ENCODE data around the gene CACFD1.
A peak's percentile ranks its signal among the peaks of the same experiment; 100 is the strongest.

Gene CACFD1

GRCh38 chr9:133459476-133460404, at the start of gene CACFD1:
CACFD1 (plus strand) TSS chr9:133459978; CDS start chr9:133460067, 89 bp downstream.
- Histone ChIP-seq H3K27me3 (ENCODE audit: control insufficient read depth in 2 of 2, insufficient read depth in 2 of 2, low read length in 2 of 2) (no peaks in the 10 kb centered on the region), H3K9ac (ENCODE audit: low read depth in 1 of 2, low read length in 2 of 2) (peak within 1 kb of the TSS; percentile 86 to 94), H3K9me3 (ENCODE audit: control insufficient read depth in 2 of 2, low read length in 2 of 2) (no peaks in the 10 kb centered on the region), H3K4me3 (ENCODE audit: low read length in 2 of 2) (peak within 1 kb of the TSS; percentile 76 to 92), H3K27ac (ENCODE audit: low read depth in 2 of 2, low read length in 2 of 2) (peak within 1 kb of the TSS; percentile 96 to 99), H3K36me3 (ENCODE audit: control insufficient read depth in 2 of 2, insufficient read depth in 2 of 2, low read length in 2 of 2) (peaks cover 5 to 10% of the 10 kb centered on the region in 2 donors), H3K4me1 (ENCODE audit: control insufficient read depth in 2 of 2, insufficient read depth in 2 of 2, low read length in 2 of 2) (peaks cover 16% of the 10 kb centered on the region in 2 donors)

DNA sequence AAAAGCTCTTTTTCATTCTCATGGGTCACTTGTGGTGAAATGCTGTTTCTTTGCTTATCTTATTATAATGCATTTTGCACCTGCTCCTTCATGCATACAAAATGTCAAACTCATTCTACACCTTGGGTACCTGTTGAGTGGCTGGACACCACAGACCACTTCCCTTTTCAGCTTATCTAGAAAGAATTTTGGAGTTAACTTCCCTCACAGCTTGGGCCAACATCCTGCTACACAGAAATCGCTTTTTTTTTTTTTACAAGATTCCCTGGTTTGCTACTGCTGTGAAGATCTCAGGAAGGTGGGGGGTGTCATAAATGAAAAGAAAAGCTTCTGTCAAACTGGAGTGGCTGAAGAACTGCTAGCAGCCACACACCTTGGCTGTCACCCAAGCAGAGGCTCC, 44.6 kb upstream of the CACFD1 start:
- Histone ChIP-seq H3K9ac (ENCODE audit: low read depth in 1 of 2, low read length in 2 of 2) (no peak overlapping the region), H3K27me3 (ENCODE audit: control insufficient read depth in 2 of 2, insufficient read depth in 2 of 2, low read length in 2 of 2) (no peaks in the 10 kb centered on the region), H3K36me3 (ENCODE audit: control insufficient read depth in 2 of 2, insufficient read depth in 2 of 2, low read length in 2 of 2) (peaks cover 34 to 42% of the 10 kb centered on the region in 2 donors)

GRCh38 chr9:133417541-133418461, 42.0 kb upstream of the CACFD1 start, which contains the start of gene REXO4:
REXO4 (minus strand) TSS chr9:133418010; CDS start chr9:133417844, 166 bp downstream.
- H3K9me3 ChIP-seq (ENCODE audit: control insufficient read depth in 2 of 2, low read length in 2 of 2), result no peaks in the 10 kb centered on the region
- H3K36me3 ChIP-seq (ENCODE audit: control insufficient read depth in 2 of 2, insufficient read depth in 2 of 2, low read length in 2 of 2), result peaks cover 14 to 18% of the 10 kb centered on the region in 2 donors
- H3K4me1 ChIP-seq (ENCODE audit: control insufficient read depth in 2 of 2, insufficient read depth in 2 of 2, low read length in 2 of 2), result peaks cover 17 to 23% of the 10 kb centered on the region in 2 donors
- H3K9ac ChIP-seq (ENCODE audit: low read depth in 1 of 2, low read length in 2 of 2), result peak within 1 kb of the TSS; percentile 81 to 89
- peak within 1 kb of the TSS; percentile 94 to 97 for H3K27ac ChIP-seq (ENCODE audit: low read depth in 2 of 2, low read length in 2 of 2)
- no peaks in the 10 kb centered on the region for H3K27me3 ChIP-seq (ENCODE audit: control insufficient read depth in 2 of 2, insufficient read depth in 2 of 2, low read length in 2 of 2)
- peak within 1 kb of the TSS; percentile 87 to 89 for H3K4me3 ChIP-seq (ENCODE audit: low read length in 2 of 2)

More for the DNA sequence above, 44.6 kb upstream of the CACFD1 start:
- H3K4me1 ChIP-seq (ENCODE audit: control insufficient read depth in 2 of 2, insufficient read depth in 2 of 2, low read length in 2 of 2), result peaks cover 16 to 17% of the 10 kb centered on the region in 2 donors
- H3K27ac ChIP-seq (ENCODE audit: low read depth in 2 of 2, low read length in 2 of 2), result no peak overlapping the region
- no peaks in the 10 kb centered on the region for H3K9me3 ChIP-seq (ENCODE audit: control insufficient read depth in 2 of 2, low read length in 2 of 2)
- no peak overlapping the region for H3K4me3 ChIP-seq (ENCODE audit: low read length in 2 of 2)

GRCh38 chr9:133419005-133419404, 40.8 kb upstream of the CACFD1 start:
- peak overlapping the region; percentile 94 to 97 for H3K27ac ChIP-seq (ENCODE audit: low read depth in 2 of 2, low read length in 2 of 2)
- H3K9ac ChIP-seq (ENCODE audit: low read depth in 1 of 2, low read length in 2 of 2), result peak overlapping the region; percentile 14 to 40
- H3K4me3 ChIP-seq (ENCODE audit: low read length in 2 of 2), result peak overlapping the region; percentile 37 to 89
- peaks cover 17 to 23% of the 10 kb centered on the region in 2 donors for H3K4me1 ChIP-seq (ENCODE audit: control insufficient read depth in 2 of 2, insufficient read depth in 2 of 2, low read length in 2 of 2)
- H3K9me3 ChIP-seq (ENCODE audit: control insufficient read depth in 2 of 2, low read length in 2 of 2), result no peaks in the 10 kb centered on the region
- no peaks in the 10 kb centered on the region for H3K27me3 ChIP-seq (ENCODE audit: control insufficient read depth in 2 of 2, insufficient read depth in 2 of 2, low read length in 2 of 2)
- H3K36me3 ChIP-seq (ENCODE audit: control insufficient read depth in 2 of 2, insufficient read depth in 2 of 2, low read length in 2 of 2), result peaks cover 7% of the 10 kb centered on the region in 2 donors

GRCh38 chr9:133420392-133420827, 39.4 kb upstream of the CACFD1 start:
- Histone ChIP-seq H3K27ac (ENCODE audit: low read depth in 2 of 2, low read length in 2 of 2) (no peak overlapping the region), H3K9me3 (ENCODE audit: control insufficient read depth in 2 of 2, low read length in 2 of 2) (no peaks in the 10 kb centered on the region), H3K36me3 (ENCODE audit: control insufficient read depth in 2 of 2, insufficient read depth in 2 of 2, low read length in 2 of 2) (no peaks in the 10 kb centered on the region), H3K27me3 (ENCODE audit: control insufficient read depth in 2 of 2, insufficient read depth in 2 of 2, low read length in 2 of 2) (no peaks in the 10 kb centered on the region), H3K4me1 (ENCODE audit: control insufficient read depth in 2 of 2, insufficient read depth in 2 of 2, low read length in 2 of 2) (peaks cover 17 to 23% of the 10 kb centered on the region in 2 donors), H3K9ac (ENCODE audit: low read depth in 1 of 2, low read length in 2 of 2) (no peak overlapping the region), H3K4me3 (ENCODE audit: low read length in 2 of 2) (no peak overlapping the region)

- Histone ChIP-seq H3K27me3 (ENCODE audit: control insufficient read depth in 2 of 2, insufficient read depth in 2 of 2, low read length in 2 of 2) (no peaks in the 10 kb centered on the region), H3K36me3 (ENCODE audit: control insufficient read depth in 2 of 2, insufficient read depth in 2 of 2, low read length in 2 of 2) (no peaks in the 10 kb centered on the region), H3K27ac (ENCODE audit: low read depth in 2 of 2, low read length in 2 of 2) (no peak within 1 kb of the TSS), H3K9me3 (ENCODE audit: control insufficient read depth in 2 of 2, low read length in 2 of 2) (no peaks in the 10 kb centered on the region), H3K4me1 (ENCODE audit: control insufficient read depth in 2 of 2, insufficient read depth in 2 of 2, low read length in 2 of 2) (peaks cover 17 to 22% of the 10 kb centered on the region in 2 donors), H3K9ac (ENCODE audit: low read depth in 1 of 2, low read length in 2 of 2) (peak within 1 kb of the TSS in 1 of 2 donors; percentile 24), H3K4me3 (ENCODE audit: low read length in 2 of 2) (no peak within 1 kb of the TSS)
Observed at GRCh38 chr9:133421615-133422542, 37.9 kb upstream of the CACFD1 start, which contains the start of gene ADAMTS13. ADAMTS13 (plus strand) TSS chr9:133422367; CDS start chr9:133422444, 77 bp downstream.

DNA sequence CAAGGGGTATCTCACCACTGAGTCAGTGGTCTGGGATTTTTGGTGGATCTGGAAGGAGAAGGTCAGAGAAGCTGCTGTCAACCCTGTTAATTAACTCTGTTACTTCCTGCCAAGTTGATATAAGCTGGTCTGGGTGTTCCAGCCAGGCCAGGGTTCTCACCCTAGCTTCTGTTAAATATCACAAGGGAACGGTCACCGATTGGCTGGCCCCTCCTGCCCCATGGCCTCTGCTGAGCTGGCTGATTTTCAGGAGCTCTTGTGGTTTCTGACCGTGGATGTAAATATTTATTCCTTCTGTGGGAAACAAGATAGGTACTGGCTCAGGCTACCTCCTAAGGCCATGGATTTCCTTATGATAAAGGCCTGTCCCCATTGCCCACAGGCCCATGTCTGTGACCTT, 36.6 kb upstream of the CACFD1 start:
- Histone ChIP-seq H3K4me1 (ENCODE audit: control insufficient read depth in 2 of 2, insufficient read depth in 2 of 2, low read length in 2 of 2) (peaks cover 17 to 23% of the 10 kb centered on the region in 2 donors), H3K4me3 (ENCODE audit: low read length in 2 of 2) (no peak overlapping the region), H3K27me3 (ENCODE audit: control insufficient read depth in 2 of 2, insufficient read depth in 2 of 2, low read length in 2 of 2) (peaks cover 6% of the 10 kb centered on the region in 2 donors), H3K9ac (ENCODE audit: low read depth in 1 of 2, low read length in 2 of 2) (no peak overlapping the region), H3K9me3 (ENCODE audit: control insufficient read depth in 2 of 2, low read length in 2 of 2) (no peaks in the 10 kb centered on the region), H3K36me3 (ENCODE audit: control insufficient read depth in 2 of 2, insufficient read depth in 2 of 2, low read length in 2 of 2) (no peaks in the 10 kb centered on the region), H3K27ac (ENCODE audit: low read depth in 2 of 2, low read length in 2 of 2) (no peak overlapping the region)

- H3K27me3 ChIP-seq (ENCODE audit: control insufficient read depth in 2 of 2, insufficient read depth in 2 of 2, low read length in 2 of 2), result peaks cover 6% of the 10 kb centered on the region in 2 donors
- H3K4me3 ChIP-seq (ENCODE audit: low read length in 2 of 2), result no peak overlapping the region
- no peak overlapping the region for H3K27ac ChIP-seq (ENCODE audit: low read depth in 2 of 2, low read length in 2 of 2)
- H3K9ac ChIP-seq (ENCODE audit: low read depth in 1 of 2, low read length in 2 of 2), result no peak overlapping the region
- no peaks in the 10 kb centered on the region for H3K36me3 ChIP-seq (ENCODE audit: control insufficient read depth in 2 of 2, insufficient read depth in 2 of 2, low read length in 2 of 2)
- no peaks in the 10 kb centered on the region for H3K9me3 ChIP-seq (ENCODE audit: control insufficient read depth in 2 of 2, low read length in 2 of 2)
- H3K4me1 ChIP-seq (ENCODE audit: control insufficient read depth in 2 of 2, insufficient read depth in 2 of 2, low read length in 2 of 2), result peaks cover 15 to 24% of the 10 kb centered on the region in 2 donors
Observed at GRCh38 chr9:133424187-133424586, 35.6 kb upstream of the CACFD1 start.

DNA sequence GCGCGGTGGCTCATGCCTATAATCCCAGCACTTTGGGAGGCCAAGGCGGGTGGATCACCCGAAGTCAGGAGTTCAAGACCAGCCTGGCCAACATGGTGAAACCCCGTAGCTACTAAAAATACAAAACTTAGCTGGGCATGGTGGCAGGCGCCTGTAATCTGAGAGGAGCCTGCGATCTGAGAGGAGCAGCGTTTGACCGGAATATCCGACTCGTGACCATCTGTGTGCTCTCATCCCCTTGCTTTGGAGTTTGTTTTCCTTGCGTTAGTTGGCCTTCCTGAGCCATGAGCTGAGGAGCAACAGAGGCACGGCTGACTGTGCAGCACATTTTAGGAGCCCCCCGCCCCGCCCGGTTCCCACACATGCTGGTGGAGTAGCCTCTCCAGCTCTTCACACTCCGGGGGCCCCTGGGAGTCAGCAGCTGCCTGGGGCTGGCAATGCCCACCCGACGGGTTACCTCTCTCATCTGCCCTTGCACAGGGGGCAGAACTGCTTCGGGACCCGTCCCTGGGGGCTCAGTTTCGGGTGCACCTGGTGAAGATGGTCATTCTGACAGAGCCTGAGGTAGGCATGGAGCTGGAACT, 34.6 kb upstream of the CACFD1 start:
- Histone ChIP-seq H3K4me3 (ENCODE audit: low read length in 2 of 2) (no peak overlapping the region), H3K27me3 (ENCODE audit: control insufficient read depth in 2 of 2, insufficient read depth in 2 of 2, low read length in 2 of 2) (peaks cover 6% of the 10 kb centered on the region in 2 donors), H3K9me3 (ENCODE audit: control insufficient read depth in 2 of 2, low read length in 2 of 2) (no peaks in the 10 kb centered on the region), H3K27ac (ENCODE audit: low read depth in 2 of 2, low read length in 2 of 2) (no peak overlapping the region), H3K9ac (ENCODE audit: low read depth in 1 of 2, low read length in 2 of 2) (no peak overlapping the region), H3K4me1 (ENCODE audit: control insufficient read depth in 2 of 2, insufficient read depth in 2 of 2, low read length in 2 of 2) (peaks cover 11 to 17% of the 10 kb centered on the region in 2 donors), H3K36me3 (ENCODE audit: control insufficient read depth in 2 of 2, insufficient read depth in 2 of 2, low read length in 2 of 2) (no peaks in the 10 kb centered on the region)

Data from mucosa of rectum (tissue), 2 donors.